PFSK-1 (cell line): ENCODE measurements around the gene SLC26A2.

ENCODE experiments used
- FOXP2 ChIP-seq: optimal IDR thresholded peaks from 2 replicates; pipeline ENCODE3; 2011; ENCODE audit warnings: borderline replicate concordance, control low read depth, inconsistent platforms; ENCODE audit not compliant: insufficient read depth; ENCODE audit errors: extremely low read length, extremely low read depth
- POLR2AphosphoS5 ChIP-seq: IDR thresholded peaks from 2 replicates; pipeline ENCODE4 v1.6.1; 2012; ENCODE audit warnings: low read depth, mild to moderate bottlenecking, control low read depth, low read length, moderate library complexity
- SIN3A ChIP-seq: IDR thresholded peaks from 2 replicates; pipeline ENCODE4 v1.6.1; 2012; ENCODE audit warnings: mild to moderate bottlenecking, low read length, moderate library complexity, borderline replicate concordance; ENCODE audit not compliant: insufficient read depth
- TAF1 ChIP-seq: IDR thresholded peaks from 2 replicates; pipeline ENCODE4 v1.6.1; 2012; ENCODE audit warnings: low read length, control low read depth, borderline replicate concordance; ENCODE audit not compliant: insufficient read depth
- TF ChIP-seq, protein P1 (sequence below), 2 experiments: IDR thresholded peaks; 2 replicates each; pipeline versions ENCODE4 v1.6.1 to v1.8.0; 2011 to 2012; ENCODE audit warnings: low read depth in 2 of 2, low read length in 2 of 2, control low read depth in 1 of 2, inconsistent platforms in 1 of 2, mild to moderate bottlenecking in 1 of 2, moderate library complexity in 1 of 2; ENCODE audit not compliant: insufficient read depth in 1 of 2

The SLC26A2 gene

DNA sequence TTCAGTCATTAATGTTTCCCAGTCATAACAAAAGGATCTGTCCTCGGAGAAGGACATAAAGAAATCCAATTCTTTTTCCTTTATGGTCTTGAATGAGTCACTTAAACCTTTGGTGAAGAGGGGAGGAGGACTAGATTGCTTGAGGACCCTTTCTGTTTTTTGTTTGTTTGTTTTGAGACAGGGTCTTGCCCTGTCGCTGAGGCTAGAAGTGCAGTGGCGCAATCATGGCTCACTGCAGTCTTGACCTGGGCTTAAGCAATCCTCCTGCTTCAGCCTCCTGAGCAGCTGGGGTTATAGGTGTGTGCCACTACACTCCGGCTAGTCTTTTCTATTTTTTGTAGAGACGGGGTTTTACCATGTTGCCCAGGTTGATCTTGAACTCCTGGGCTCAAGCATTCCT lies 27.6 kb downstream of the SLC26A2 start:
- TF ChIP-seq, protein P1, sequence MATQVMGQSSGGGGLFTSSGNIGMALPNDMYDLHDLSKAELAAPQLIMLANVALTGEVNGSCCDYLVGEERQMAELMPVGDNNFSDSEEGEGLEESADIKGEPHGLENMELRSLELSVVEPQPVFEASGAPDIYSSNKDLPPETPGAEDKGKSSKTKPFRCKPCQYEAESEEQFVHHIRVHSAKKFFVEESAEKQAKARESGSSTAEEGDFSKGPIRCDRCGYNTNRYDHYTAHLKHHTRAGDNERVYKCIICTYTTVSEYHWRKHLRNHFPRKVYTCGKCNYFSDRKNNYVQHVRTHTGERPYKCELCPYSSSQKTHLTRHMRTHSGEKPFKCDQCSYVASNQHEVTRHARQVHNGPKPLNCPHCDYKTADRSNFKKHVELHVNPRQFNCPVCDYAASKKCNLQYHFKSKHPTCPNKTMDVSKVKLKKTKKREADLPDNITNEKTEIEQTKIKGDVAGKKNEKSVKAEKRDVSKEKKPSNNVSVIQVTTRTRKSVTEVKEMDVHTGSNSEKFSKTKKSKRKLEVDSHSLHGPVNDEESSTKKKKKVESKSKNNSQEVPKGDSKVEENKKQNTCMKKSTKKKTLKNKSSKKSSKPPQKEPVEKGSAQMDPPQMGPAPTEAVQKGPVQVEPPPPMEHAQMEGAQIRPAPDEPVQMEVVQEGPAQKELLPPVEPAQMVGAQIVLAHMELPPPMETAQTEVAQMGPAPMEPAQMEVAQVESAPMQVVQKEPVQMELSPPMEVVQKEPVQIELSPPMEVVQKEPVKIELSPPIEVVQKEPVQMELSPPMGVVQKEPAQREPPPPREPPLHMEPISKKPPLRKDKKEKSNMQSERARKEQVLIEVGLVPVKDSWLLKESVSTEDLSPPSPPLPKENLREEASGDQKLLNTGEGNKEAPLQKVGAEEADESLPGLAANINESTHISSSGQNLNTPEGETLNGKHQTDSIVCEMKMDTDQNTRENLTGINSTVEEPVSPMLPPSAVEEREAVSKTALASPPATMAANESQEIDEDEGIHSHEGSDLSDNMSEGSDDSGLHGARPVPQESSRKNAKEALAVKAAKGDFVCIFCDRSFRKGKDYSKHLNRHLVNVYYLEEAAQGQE (IDR thresholded peaks at IDR 0.05; ENCODE audit: insufficient read depth in 1 of 2, low read depth in 2 of 2, low read length in 2 of 2), result no peak
- TF ChIP-seq SIN3A (no peak), FOXP2 (no peak), POLR2AphosphoS5 (no peak), TAF1 (no peak)

DNA sequence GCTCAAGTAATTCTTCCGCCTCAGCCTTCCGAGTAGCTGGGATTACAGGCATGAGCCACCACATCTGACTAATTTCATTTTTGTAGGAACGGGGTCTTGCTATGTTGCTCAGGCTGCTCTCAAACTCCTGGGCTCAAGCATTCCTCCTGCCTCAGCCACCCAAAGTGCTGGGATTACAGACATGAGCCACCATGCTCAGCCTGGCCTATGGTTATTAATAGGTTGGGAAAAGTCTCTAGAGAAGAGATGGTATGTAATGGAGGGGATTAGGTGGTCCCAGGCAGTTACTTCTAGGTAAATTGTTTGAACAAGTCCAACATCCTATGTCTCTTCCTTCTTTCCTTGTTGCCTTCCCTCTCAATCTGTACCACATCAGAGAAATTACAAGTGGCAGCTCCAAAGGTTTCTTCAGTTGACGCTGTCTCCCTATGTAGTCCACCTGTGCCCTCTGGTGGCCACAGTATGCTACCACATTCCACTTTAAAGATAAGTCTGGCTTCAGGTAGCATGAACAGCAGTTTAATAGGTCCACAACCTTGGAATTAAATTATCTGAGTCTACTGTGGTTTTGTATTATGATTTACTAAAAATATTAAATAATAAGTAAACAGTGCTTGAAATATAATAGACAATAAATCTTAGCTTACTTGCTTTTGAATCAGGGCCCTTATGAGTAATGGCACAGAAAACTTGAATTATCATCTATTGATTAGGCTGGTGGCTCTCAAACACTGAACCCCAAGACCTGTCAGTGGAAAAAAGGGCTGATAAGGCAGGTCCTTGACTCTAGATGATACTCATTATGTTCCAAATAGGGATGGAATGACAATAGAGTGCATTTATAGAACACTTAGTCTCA lies 30.2 kb downstream of the SLC26A2 start:
- TF ChIP-seq, protein P1 (IDR thresholded peaks at IDR 0.05; ENCODE audit: insufficient read depth in 1 of 2, low read depth in 2 of 2, low read length in 2 of 2), result no peak
- no peak for TF ChIP-seq POLR2AphosphoS5

DNA sequence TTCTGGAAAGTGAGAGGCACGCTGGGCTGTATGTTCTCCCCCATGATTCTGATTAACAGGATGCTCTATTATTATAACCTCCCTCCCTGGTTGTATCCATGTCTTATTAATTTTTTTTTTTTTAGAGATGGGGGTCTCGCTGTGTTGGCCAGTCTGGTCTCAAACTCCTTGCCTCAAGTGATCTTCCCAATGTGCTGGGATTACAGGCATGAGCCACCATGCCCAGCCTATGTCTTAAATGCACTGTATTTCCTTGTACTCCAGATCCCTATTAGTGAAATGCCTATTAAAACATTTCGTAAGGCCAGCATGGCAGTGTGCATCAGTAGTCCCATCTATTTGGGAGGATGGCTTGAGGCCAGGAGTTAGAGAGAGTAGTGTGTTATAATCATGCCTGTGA lies 32.9 kb downstream of the SLC26A2 start:
- TF ChIP-seq SIN3A (no peak), TAF1 (no peak), POLR2AphosphoS5 (no peak), FOXP2 (no peak)
- TF ChIP-seq, protein P1 (IDR thresholded peaks at IDR 0.05; ENCODE audit: insufficient read depth in 1 of 2, low read depth in 2 of 2, low read length in 2 of 2), result no peak

DNA sequence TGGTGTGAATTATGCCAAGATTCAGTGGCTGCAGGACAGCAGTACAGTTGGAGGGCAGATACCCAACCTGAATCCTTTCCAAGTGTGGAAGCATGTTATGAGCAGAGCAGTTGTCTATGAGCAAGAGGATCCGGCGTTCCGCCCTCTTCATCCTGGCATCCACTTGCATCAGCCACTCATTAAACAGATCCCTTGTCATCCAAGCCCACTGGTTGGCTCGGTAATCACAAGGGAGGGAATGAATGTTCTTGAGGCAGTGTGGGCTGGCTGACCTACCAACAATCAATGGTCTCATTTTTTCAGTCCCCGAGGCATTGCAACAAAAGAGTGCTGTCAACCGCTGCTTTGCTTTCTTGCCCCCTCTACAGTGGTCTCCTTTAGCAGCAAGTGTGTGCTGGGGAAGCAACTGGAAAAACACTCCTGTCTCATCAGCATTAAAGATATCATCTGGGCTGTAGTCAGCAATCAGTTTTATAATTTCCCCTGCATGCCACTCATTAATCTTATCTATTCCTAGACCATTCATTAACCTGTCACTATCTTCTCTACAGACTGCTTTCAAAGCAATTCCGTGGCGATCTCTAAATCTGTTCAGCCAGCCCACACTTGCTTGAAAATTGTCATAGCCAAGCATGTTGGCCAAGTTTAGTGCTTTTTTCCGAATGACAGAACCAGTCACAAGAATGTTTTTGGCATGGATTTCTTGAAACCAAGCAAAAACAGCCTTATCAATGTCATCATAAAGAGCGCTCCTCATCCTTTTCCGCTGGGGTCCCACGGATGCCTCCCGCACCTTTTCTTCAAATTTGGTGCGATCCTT lies 35.0 kb downstream of the SLC26A2 start:
- TF ChIP-seq TAF1 (no peak), POLR2AphosphoS5 (no peak), FOXP2 (no peak), SIN3A (no peak)
- TF ChIP-seq, protein P1 (IDR thresholded peaks at IDR 0.05; ENCODE audit: insufficient read depth in 1 of 2, low read depth in 2 of 2, low read length in 2 of 2), result no peak
